GM12873 (cell line): ENCODE results near the gene LAMP1.

Source experiments
- CTCF ChIP-seq: IDR thresholded peaks from 2 replicates; pipeline ENCODE4 v1.5.1; 2012; ENCODE audit warnings: low read depth, mild to moderate bottlenecking, moderate library complexity, low read length, control low read depth; ENCODE audit not compliant: insufficient read depth; ENCODE audit errors: missing control alignments

The LAMP1 gene

DNA sequence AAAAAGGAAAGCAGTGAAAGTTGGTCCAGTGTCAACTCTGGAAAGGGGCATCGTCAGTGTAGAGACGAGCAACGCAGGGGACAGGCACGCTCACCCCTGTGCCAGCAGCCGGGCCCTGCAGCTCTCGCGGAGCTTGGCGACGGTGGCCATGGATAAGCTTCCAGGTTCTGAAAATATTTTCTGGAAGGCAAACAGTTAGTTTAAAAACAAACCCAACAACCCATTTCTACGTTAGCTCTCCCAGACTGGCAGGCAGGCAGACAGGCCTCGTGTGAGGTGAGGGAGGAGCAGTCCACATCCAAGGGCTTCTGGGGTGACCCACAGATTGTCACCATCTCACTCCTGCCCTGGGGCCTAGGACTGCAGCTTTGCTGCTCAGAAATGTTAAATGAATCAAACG is 27.4 kb downstream of the LAMP1 start:
- no peak for TF ChIP-seq CTCF

DNA sequence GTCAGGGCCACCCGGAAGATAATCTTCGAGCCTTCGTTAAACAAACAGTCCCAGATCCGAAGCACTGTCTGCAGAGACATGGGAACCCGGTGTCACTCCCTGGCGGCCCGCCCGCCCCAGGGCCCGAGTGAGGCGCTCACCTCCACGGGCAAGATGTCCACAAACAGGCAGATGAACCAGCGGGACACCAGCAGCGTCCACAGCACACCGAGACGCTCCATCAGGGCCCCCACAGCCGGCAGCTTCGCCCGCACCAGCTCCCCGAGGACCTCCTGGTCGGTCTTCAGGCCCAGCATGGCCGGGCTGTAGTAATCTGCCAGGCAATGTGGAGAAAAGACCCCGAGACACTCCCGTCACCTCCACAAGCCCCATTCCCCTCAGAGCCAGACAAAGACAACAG is 28.7 kb downstream of the LAMP1 start:
- TF ChIP-seq CTCF: no peak

GRCh38 chr13:113327391-113327765 is 30.3 kb downstream of the LAMP1 start:
- no peak for TF ChIP-seq CTCF

GRCh38 chr13:113327766-113328471 is 30.9 kb downstream of the LAMP1 start:
- TF ChIP-seq CTCF: no peak

GRCh38 chr13:113328851-113329250 is 31.8 kb downstream of the LAMP1 start:
- TF ChIP-seq CTCF: no peak

- TF ChIP-seq CTCF: no peak
These were observed 32.7 kb downstream of the LAMP1 start for GRCh38 chr13:113329656-113330312.

GRCh38 chr13:113332615-113333014 is 35.6 kb downstream of the LAMP1 start:
- TF ChIP-seq CTCF: no peak
